MM.1S (cell line): ENCODE data around the gene EPB41L1.

Experiments used
- DNase-seq: peaks from one replicate; pipeline ENCODE4 v3.0.0-alpha.2; 2015
- H2AFZ ChIP-seq: fragments of 300-600 bp; sonication (generic); 2 replicates; pipeline ENCODE4 v1.6.0; 2016; ENCODE audit warnings: antibody characterized with exemption, low read length
- H3F3A ChIP-seq: fragments of 300-600 bp; sonication (generic); 2 replicates; pipeline ENCODE4 v1.6.1; 2016; ENCODE audit warnings: mild to moderate bottlenecking, antibody characterized with exemption, low read length, moderate library complexity, mixed read lengths; ENCODE audit not compliant: insufficient read depth
- H3K27ac ChIP-seq: fragments of 300-600 bp; sonication (generic); 2 replicates; pipeline ENCODE4 v1.5.1; 2016; ENCODE audit warnings: mild to moderate bottlenecking, low read length
- H3K27me3 ChIP-seq: fragments of 300-600 bp; sonication (generic); replicated peaks from 2 replicates; pipeline ENCODE4 v1.6.0; 2016; ENCODE audit warnings: low read length; ENCODE audit not compliant: insufficient read depth
- H3K36me3 ChIP-seq: fragments of 300-600 bp; sonication (generic); replicated peaks from 2 replicates; pipeline ENCODE4 v1.6.1; 2016; ENCODE audit warnings: mild to moderate bottlenecking, low read length, mixed read lengths; ENCODE audit not compliant: insufficient read depth
- H3K4me1 ChIP-seq: fragments of 300-600 bp; sonication (generic); 2 replicates; pipeline ENCODE4 v1.6.1; 2016; ENCODE audit warnings: low read length, mixed read lengths
- H3K4me2 ChIP-seq: fragments of 300-600 bp; sonication (generic); 2 replicates; pipeline ENCODE4 v1.6.0; 2016; ENCODE audit warnings: low read depth, low read length
- H3K4me3 ChIP-seq: fragments of 300-600 bp; sonication (generic); 2 replicates; pipeline ENCODE4 v1.5.1; 2016; ENCODE audit warnings: low read length, mixed read lengths
- H3K79me2 ChIP-seq: fragments of 300-600 bp; sonication (generic); 2 replicates; pipeline ENCODE4 v1.6.1; 2016; ENCODE audit warnings: mixed run types, low read length, mixed read lengths
- H3K9ac ChIP-seq: fragments of 300-600 bp; sonication (generic); 2 replicates; pipeline ENCODE4 v1.6.1; 2016; ENCODE audit warnings: low read length, mixed read lengths
- H3K9me2 ChIP-seq: fragments of 300-600 bp; sonication (generic); replicated peaks from 2 replicates; pipeline ENCODE4 v1.6.1; 2016; ENCODE audit warnings: mild to moderate bottlenecking, low read length, mixed read lengths; ENCODE audit not compliant: insufficient read depth
- H3K9me3 ChIP-seq: fragments of 300-600 bp; sonication (generic); replicated peaks from 2 replicates; pipeline ENCODE4 v1.6.1; 2016; ENCODE audit warnings: mild to moderate bottlenecking, low read length, mixed read lengths; ENCODE audit not compliant: insufficient read depth
- H4K20me1 ChIP-seq: fragments of 300-600 bp; sonication (generic); 2 replicates; pipeline ENCODE4 v1.6.1; 2016; ENCODE audit warnings: mild to moderate bottlenecking, low read length, moderate library complexity, mixed read lengths; ENCODE audit not compliant: insufficient read depth
- CTCF ChIP-seq: fragments of 300-600 bp; sonication (generic); IDR thresholded peaks from 2 replicates; pipeline ENCODE4 v1.5.1; 2016; ENCODE audit warnings: antibody characterized with exemption, low read length, mixed read lengths
- EZH2 ChIP-seq: fragments of 300-600 bp; sonication (generic); optimal IDR thresholded peaks from 2 replicates; pipeline ENCODE3; 2017; ENCODE audit warnings: low read depth, mild to moderate bottlenecking, antibody characterized with exemption, low read length, mixed read lengths
- EZH2phosphoT487 ChIP-seq: fragments of 300-600 bp; sonication (generic); IDR thresholded peaks from 2 replicates; pipeline ENCODE4 v1.6.1; 2018; ENCODE audit warnings: antibody characterized with exemption, low read length

EPB41L1 gene

GRCh38 chr20:36197271-36197670, 42.7 kb downstream of the EPB41L1 start:
- H3K4me1 ChIP-seq = no peaks in the 10 kb centered on the region
- no peaks in the 10 kb centered on the region for H3K36me3 ChIP-seq
- no peak overlapping the region for H3K9ac ChIP-seq
- no peaks in the 10 kb centered on the region for H3K9me2 ChIP-seq
- H3F3A ChIP-seq = no peaks in the 10 kb centered on the region
- H3K4me2 ChIP-seq = no peak overlapping the region
- no peak overlapping the region for H3K4me3 ChIP-seq
- H3K27me3 ChIP-seq = no peaks in the 10 kb centered on the region
- H3K79me2 ChIP-seq = no peaks in the 10 kb centered on the region
- TF ChIP-seq EZH2phosphoT487 (no peak), CTCF (no peak), EZH2 (no peak)
- H3K27ac ChIP-seq = no peak overlapping the region
- no peak for DNase-seq
- H2AFZ ChIP-seq = no peak overlapping the region
- no peaks in the 10 kb centered on the region for H3K9me3 ChIP-seq
- no peaks in the 10 kb centered on the region for H4K20me1 ChIP-seq

GRCh38 chr20:36199345-36200257, 45.1 kb downstream of the EPB41L1 start:
- no peaks in the 10 kb centered on the region for H3F3A ChIP-seq
- no peaks in the 10 kb centered on the region for H3K36me3 ChIP-seq
- no peaks in the 10 kb centered on the region for H3K9me3 ChIP-seq
- no peak overlapping the region for H2AFZ ChIP-seq
- no peaks in the 10 kb centered on the region for H3K9me2 ChIP-seq
- H3K79me2 ChIP-seq = no peaks in the 10 kb centered on the region
- H3K9ac ChIP-seq = no peak overlapping the region
- no peaks in the 10 kb centered on the region for H4K20me1 ChIP-seq
- H3K27ac ChIP-seq = no peak overlapping the region
- H3K4me2 ChIP-seq = no peak overlapping the region
- DNase-seq = peak; percentile 66
- TF ChIP-seq EZH2 (no peak), CTCF (peak; percentile 88)
- H3K4me1 ChIP-seq = no peaks in the 10 kb centered on the region
- no peaks in the 10 kb centered on the region for H3K27me3 ChIP-seq
- no peak overlapping the region for H3K4me3 ChIP-seq

GRCh38 chr20:36200451-36200850, 45.9 kb downstream of the EPB41L1 start:
- TF ChIP-seq EZH2 (no peak), EZH2phosphoT487 (no peak), CTCF (no peak)

More at GRCh38 chr20:36200451-36200850, 45.9 kb downstream of the EPB41L1 start:
- Histone ChIP-seq H3K9ac (no peak overlapping the region), H3K9me2 (no peaks in the 10 kb centered on the region), H3K27ac (no peak overlapping the region), H3K9me3 (no peaks in the 10 kb centered on the region), H3K27me3 (no peaks in the 10 kb centered on the region), H3K4me3 (no peak overlapping the region), H3K4me2 (no peak overlapping the region), H2AFZ (no peak overlapping the region), H3F3A (no peaks in the 10 kb centered on the region), H3K36me3 (no peaks in the 10 kb centered on the region), H4K20me1 (no peaks in the 10 kb centered on the region), H3K4me1 (no peaks in the 10 kb centered on the region), H3K79me2 (no peaks in the 10 kb centered on the region)
- DNase-seq = no peak
